Measurements from ENCODE around the gene SCAI. TPM values are rescaled to one million over a fixed set of nuclear protein-coding genes. Genes with fewer than 3 reads are reported as not detected.
A peak's percentile ranks its signal among the peaks of the same experiment; 100 is the strongest.
"Not testable (repeated sequence)": the region's sequence is repeated elsewhere in the genome, so short reads cannot be mapped to it uniquely, and the experiment has no call there.

Gene SCAI
- polyA plus RNA-seq, 3 donors from 2014 or later, result 0.46 to 4.2 (median 1.4) TPM

DNA sequence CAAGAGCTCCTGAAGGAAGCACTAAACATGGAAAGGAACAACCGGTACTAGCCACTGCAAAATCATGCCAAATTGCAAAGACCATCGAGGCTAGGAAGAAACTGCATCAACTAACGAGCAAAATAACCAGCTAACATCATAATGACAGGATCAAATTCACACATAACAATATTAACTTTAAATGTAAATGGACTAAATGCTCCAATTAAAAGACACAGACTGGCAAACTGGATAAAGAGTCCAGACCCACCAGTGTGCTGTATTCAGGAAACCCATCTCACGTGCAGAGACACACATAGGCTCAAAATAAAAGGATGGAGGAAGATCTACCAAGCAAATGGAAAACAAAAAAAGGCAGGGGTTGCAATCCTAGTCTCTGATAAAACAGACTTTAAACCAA lies 131.3 kb downstream of the SCAI start:
- H3K36me3 Mint-ChIP-seq; DNase-seq; H3K27me3 Mint-ChIP-seq (ENCODE audit: low read depth in 3 of 3); H3K4me3 Mint-ChIP-seq; H3K27ac Mint-ChIP-seq; H3K4me1 Mint-ChIP-seq; H3K9me3 Mint-ChIP-seq: not testable (repeated sequence)

DNA sequence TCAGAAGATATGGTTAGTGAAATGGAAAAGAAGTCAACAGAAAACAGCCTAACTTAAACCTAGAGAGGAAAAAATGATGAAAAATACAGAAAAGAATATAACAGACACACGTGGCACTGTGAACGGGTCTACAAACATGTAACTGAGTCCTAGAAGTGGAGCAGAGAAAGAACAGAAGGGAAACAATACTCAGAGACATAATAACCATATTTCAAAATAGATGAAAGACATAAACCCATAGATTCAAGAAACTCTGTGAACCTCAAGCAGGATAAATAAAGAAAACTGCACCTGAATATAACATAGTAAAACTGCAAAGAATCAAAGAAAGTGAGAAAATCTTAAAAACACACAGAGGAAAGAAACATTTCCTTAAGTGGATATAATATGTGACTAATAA lies 134.7 kb downstream of the SCAI start:
- Mint-ChIP-seq H3K4me1 (no peaks in the 10 kb centered on the region), H3K27ac (no peak overlapping the region), H3K36me3 (peaks cover 0 to 3% (median 0%) of the 10 kb centered on the region in 3 donors), H3K9me3 (peaks cover 0 to 2% (median 0%) of the 10 kb centered on the region in 6 donors), H3K27me3 (ENCODE audit: low read depth in 3 of 3) (peaks cover 0 to 2% (median 0%) of the 10 kb centered on the region in 3 donors), H3K4me3 (no peak overlapping the region)
- no peak for DNase-seq

GRCh38 chr9:125003332-125003731 lies 140.0 kb downstream of the SCAI start:
- DNase-seq, result no peak
- Mint-ChIP-seq H3K4me1 (no peaks in the 10 kb centered on the region), H3K4me3 (no peak overlapping the region), H3K27ac (no peak overlapping the region), H3K36me3 (peaks cover 3 to 9% (median 5%) of the 10 kb centered on the region in 3 donors), H3K27me3 (ENCODE audit: low read depth in 3 of 3) (no peaks in the 10 kb centered on the region), H3K9me3 (no peaks in the 10 kb centered on the region)

DNA sequence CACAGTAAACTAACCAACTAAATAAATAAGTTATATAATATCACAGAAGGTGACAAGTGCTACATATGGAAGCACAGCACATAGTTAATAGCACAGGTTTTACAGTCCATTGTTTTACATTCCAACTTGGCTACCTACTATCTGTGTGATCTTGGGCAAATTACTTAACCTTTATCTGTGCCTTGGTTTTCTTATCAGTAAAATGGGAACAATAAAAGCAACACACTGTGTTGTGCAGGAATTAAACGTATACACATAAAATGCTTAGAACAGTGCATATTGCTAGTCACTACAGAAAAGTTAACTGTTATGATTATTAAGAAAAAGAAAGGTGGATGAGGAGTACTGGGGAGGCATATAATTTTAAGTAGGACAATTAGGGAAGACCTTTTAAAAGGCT lies 159.6 kb downstream of the SCAI start:
- Mint-ChIP-seq H3K27me3 (ENCODE audit: low read depth in 3 of 3) (peaks cover 0 to 1% (median 0%) of the 10 kb centered on the region in 3 donors), H3K4me3 (no peak overlapping the region), H3K9me3 (no peaks in the 10 kb centered on the region), H3K36me3 (peaks cover 14 to 26% (median 16%) of the 10 kb centered on the region in 3 donors), H3K4me1 (no peaks in the 10 kb centered on the region), H3K27ac (no peak overlapping the region)
- DNase-seq, result no peak

- no peak for DNase-seq
- peaks cover under 1 to 2% of the 10 kb centered on the region in 2 donors for H3K4me1 Mint-ChIP-seq
- no peaks in the 10 kb centered on the region for H3K9me3 Mint-ChIP-seq
- H3K27ac Mint-ChIP-seq, result no peak overlapping the region
- no peak overlapping the region for H3K4me3 Mint-ChIP-seq
- no peaks in the 10 kb centered on the region for H3K27me3 Mint-ChIP-seq (ENCODE audit: low read depth in 3 of 3)
- H3K36me3 Mint-ChIP-seq, result peaks cover 12 to 18% (median 14%) of the 10 kb centered on the region in 3 donors
These were observed 162.9 kb downstream of the SCAI start for GRCh38 chr9:124980431-124980830.

DNA sequence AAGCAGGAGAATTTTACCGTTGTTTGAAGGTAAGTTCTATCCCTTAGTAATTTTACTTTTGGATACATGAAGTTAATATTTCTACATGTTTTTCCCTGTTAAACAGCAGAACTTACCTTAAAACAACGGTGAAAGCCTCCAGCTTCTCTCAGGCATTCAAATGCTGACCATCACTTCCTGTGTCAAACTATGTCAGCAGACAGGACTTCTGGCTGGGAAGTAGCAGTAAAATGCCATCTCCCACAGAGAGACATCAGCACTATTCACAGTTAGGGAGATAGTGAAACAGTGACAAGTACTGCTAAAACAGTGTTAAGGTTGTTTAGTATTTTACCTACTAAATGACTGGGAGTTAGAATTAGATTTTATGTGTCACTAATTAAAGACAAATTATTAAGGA lies 168.2 kb downstream of the SCAI start:
- H3K27ac Mint-ChIP-seq, result peak overlapping the region; percentile 4 to 82 (median 10)
- DNase-seq, result peak in 1 of 3 donors; percentile 3
- H3K4me3 Mint-ChIP-seq, result no peak overlapping the region

DNA sequence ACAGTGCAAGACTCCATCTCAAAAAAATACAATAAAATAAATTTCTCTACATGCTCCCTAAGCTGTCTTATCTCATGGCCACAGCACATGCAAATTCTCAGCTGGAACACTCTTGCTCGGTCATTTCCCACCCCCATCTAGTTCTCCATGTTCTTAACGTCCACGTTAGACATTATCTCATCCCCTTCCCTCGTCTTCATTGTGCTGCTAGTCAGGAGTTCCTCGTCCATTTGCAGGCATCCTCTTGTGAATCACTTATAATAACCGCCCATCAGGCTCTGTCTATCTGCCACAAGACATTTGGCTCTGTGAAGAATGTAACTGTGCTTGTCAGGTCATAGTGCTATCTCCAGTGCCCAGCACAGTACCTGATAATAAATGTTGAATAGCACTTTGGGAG lies 169.5 kb downstream of the SCAI start:
- Mint-ChIP-seq H3K4me1 (peaks cover 12 to 13% of the 10 kb centered on the region in 2 donors), H3K27me3 (ENCODE audit: low read depth in 3 of 3) (peaks cover 0 to 2% (median 0%) of the 10 kb centered on the region in 3 donors)

More for the DNA sequence above, 168.2 kb downstream of the SCAI start:
- Mint-ChIP-seq H3K27me3 (ENCODE audit: low read depth in 3 of 3) (peaks cover 0 to 2% (median 0%) of the 10 kb centered on the region in 3 donors), H3K9me3 (no peaks in the 10 kb centered on the region), H3K4me1 (peaks cover 12 to 13% of the 10 kb centered on the region in 2 donors), H3K36me3 (peaks cover 8 to 19% (median 14%) of the 10 kb centered on the region in 3 donors)

GRCh38 chr9:124972241-124972770 lies 171.0 kb downstream of the SCAI start:
- DNase-seq, result no peak
- Mint-ChIP-seq H3K9me3 (no peaks in the 10 kb centered on the region), H3K27ac (no peak overlapping the region), H3K36me3 (peaks cover 10 to 19% (median 16%) of the 10 kb centered on the region in 3 donors), H3K27me3 (ENCODE audit: low read depth in 3 of 3) (peaks cover 0 to 4% (median 0%) of the 10 kb centered on the region in 3 donors), H3K4me1 (peaks cover 13 to 14% of the 10 kb centered on the region in 2 donors), H3K4me3 (no peak overlapping the region)

More for the DNA sequence above, 169.5 kb downstream of the SCAI start:
- H3K9me3 Mint-ChIP-seq, result no peaks in the 10 kb centered on the region
- no peak overlapping the region for H3K4me3 Mint-ChIP-seq
- no peak for DNase-seq
- peaks cover 10 to 19% (median 16%) of the 10 kb centered on the region in 3 donors for H3K36me3 Mint-ChIP-seq
- no peak overlapping the region for H3K27ac Mint-ChIP-seq

DNA sequence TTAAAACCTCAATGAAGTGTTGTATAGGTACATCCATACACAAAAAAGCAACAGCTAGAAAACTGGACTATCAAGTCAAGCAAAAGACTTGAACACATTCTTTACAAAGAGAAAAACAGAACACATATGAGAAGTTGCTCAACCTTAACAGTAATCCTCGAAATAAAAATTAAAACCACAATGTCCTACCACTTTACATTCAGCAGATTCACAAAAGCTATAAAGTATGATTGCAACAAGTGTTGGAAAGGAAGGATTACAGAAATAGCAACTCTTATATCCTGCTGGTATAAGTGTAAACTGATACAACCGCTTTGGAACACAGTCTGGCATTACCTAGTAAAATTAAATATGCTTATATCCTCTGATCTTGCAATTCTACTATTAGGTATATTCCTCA lies 173.9 kb downstream of the SCAI start:
- Mint-ChIP-seq H3K4me3 (no peak overlapping the region), H3K27ac (no peak overlapping the region), H3K9me3 (no peaks in the 10 kb centered on the region), H3K27me3 (ENCODE audit: low read depth in 3 of 3) (peaks cover 0 to 4% (median 0%) of the 10 kb centered on the region in 3 donors), H3K36me3 (peaks cover 10 to 19% (median 16%) of the 10 kb centered on the region in 3 donors), H3K4me1 (peaks cover 27 to 28% of the 10 kb centered on the region in 2 donors)
- DNase-seq, result no peak

DNA sequence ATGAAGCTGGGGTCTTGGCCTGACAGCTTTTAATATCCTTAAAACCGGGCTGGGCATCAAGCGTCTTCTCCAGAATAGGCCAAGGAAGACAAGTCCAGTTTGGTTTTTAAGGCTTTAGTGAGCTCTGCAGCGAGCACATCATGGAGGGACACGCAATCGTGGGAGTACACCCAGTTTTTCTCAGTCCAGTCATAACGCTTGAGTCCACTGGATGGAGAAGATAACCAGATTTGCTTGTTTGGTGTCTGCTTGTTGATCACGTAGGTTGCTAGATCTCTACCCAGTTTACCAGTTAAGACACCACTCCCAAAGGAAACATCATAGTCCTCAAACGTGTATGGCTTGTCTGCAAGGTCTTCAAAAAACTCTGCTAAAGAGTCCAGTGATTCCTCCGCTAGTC lies 175.1 kb downstream of the SCAI start:
- H3K36me3 Mint-ChIP-seq, result peaks cover 8 to 15% (median 12%) of the 10 kb centered on the region in 3 donors
- no peaks in the 10 kb centered on the region for H3K9me3 Mint-ChIP-seq
- no peak overlapping the region for H3K27ac Mint-ChIP-seq
- H3K27me3 Mint-ChIP-seq (ENCODE audit: low read depth in 3 of 3), result peaks cover 0 to 2% (median 2%) of the 10 kb centered on the region in 3 donors
- DNase-seq, result no peak
- H3K4me3 Mint-ChIP-seq, result no peak overlapping the region
- peaks cover 31 to 33% of the 10 kb centered on the region in 2 donors for H3K4me1 Mint-ChIP-seq

- peak overlapping the region; percentile 11 to 67 (median 33) for H3K4me3 Mint-ChIP-seq
- peak overlapping the region; percentile 61 to 90 (median 82) for H3K27ac Mint-ChIP-seq
- H3K4me1 Mint-ChIP-seq, result peaks cover 31 to 33% of the 10 kb centered on the region in 2 donors
- not testable (repeated sequence) for H3K9me3 Mint-ChIP-seq; H3K36me3 Mint-ChIP-seq; H3K27me3 Mint-ChIP-seq (ENCODE audit: low read depth in 3 of 3)
- DNase-seq, result peak; percentile 19 to 51 (median 36)
These were observed 177.4 kb downstream of the SCAI start for GRCh38 chr9:124965775-124966568.

- Mint-ChIP-seq H3K4me3 (no peak overlapping the region), H3K27ac (peak overlapping the region; percentile 61 to 90 (median 82)), H3K4me1 (peaks cover 31 to 33% of the 10 kb centered on the region in 2 donors), H3K36me3 (no peaks in the 10 kb centered on the region), H3K27me3 (ENCODE audit: low read depth in 3 of 3) (peaks cover 0 to 2% (median 2%) of the 10 kb centered on the region in 3 donors), H3K9me3 (no peaks in the 10 kb centered on the region)
- no peak for DNase-seq
These were observed 178.7 kb downstream of the SCAI start for GRCh38 chr9:124964604-124965003.

DNA sequence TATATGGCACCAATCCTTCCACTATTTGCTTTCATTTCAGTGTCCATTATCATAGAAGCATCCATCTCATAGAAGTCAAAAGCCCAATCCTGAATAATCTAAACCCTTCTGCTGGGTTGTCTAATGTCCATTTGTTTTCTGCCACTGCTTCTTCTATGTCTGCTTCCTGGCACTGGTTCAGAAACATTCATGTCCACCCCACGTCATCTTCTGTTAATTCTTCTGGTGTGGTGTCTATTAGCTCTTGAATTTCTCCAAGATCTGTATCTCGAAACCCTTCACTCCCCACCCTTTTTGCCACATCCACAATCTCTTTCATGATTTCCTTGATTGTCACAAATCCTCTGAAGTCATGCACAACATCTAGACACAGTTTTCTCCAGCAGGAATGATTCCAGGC lies 179.3 kb downstream of the SCAI start:
- DNase-seq, result no peak
- peak overlapping the region in 5 of 6 donors; percentile 1 to 90 (median 85) for H3K27ac Mint-ChIP-seq
- H3K4me1 Mint-ChIP-seq, result peaks cover 31 to 33% of the 10 kb centered on the region in 2 donors
- H3K9me3 Mint-ChIP-seq, result no peaks in the 10 kb centered on the region
- no peaks in the 10 kb centered on the region for H3K36me3 Mint-ChIP-seq
- peaks cover 0 to 2% (median 2%) of the 10 kb centered on the region in 3 donors for H3K27me3 Mint-ChIP-seq (ENCODE audit: low read depth in 3 of 3)
- H3K4me3 Mint-ChIP-seq, result no peak overlapping the region

GRCh38 chr9:124960409-124960752 lies 182.9 kb downstream of the SCAI start:
- H3K27me3 Mint-ChIP-seq (ENCODE audit: low read depth in 3 of 3), result peaks cover 0 to 2% (median 0%) of the 10 kb centered on the region in 3 donors
- no peak overlapping the region for H3K4me3 Mint-ChIP-seq
- peaks cover 15% of the 10 kb centered on the region in 2 donors for H3K4me1 Mint-ChIP-seq
- no peak overlapping the region for H3K27ac Mint-ChIP-seq
- no peaks in the 10 kb centered on the region for H3K36me3 Mint-ChIP-seq
- no peak for DNase-seq
- H3K9me3 Mint-ChIP-seq, result no peaks in the 10 kb centered on the region

Measured in immature natural killer cell (primary cell).